ENCODE data around the gene TRIP4. TPM values are rescaled to one million over a fixed set of nuclear protein-coding genes. Genes with fewer than 3 reads are reported as not detected.
"Not testable (repeated sequence)": the region's sequence is repeated elsewhere in the genome, so short reads cannot be mapped to it uniquely, and the experiment has no call there.

Gene TRIP4
- total RNA-seq, 2 experiments from 2014 or later: 15.9 to 17.3 TPM

GRCh38 chr15:64361259-64361658 is 26.4 kb upstream of the TRIP4 start:
- no peak overlapping the region for H3K27ac Mint-ChIP-seq
- POLR2A ChIA-PET: no interaction called here
- no peak overlapping the region for H3K4me3 Mint-ChIP-seq
- H3K36me3 Mint-ChIP-seq (ENCODE audit: low read depth): peaks cover 10% of the 10 kb centered on the region
- H3K9me3 Mint-ChIP-seq: no peaks in the 10 kb centered on the region
- H3K27me3 Mint-ChIP-seq: no peaks in the 10 kb centered on the region
- DNase-seq (no peak), ATAC-seq (no peak)
- intact Hi-C loops (cut with micrococcal nuclease): no loop called here
- no peak for TF ChIP-seq CTCF (IDR thresholded peaks at IDR 0.05)
- CTCF ChIA-PET: no interaction called here
- H3K4me1 Mint-ChIP-seq (ENCODE audit: low read depth): peaks cover 5% of the 10 kb centered on the region

- peaks cover 28% of the 10 kb centered on the region for H3K36me3 Mint-ChIP-seq (ENCODE audit: low read depth)
- H3K27me3 Mint-ChIP-seq: no peaks in the 10 kb centered on the region
- H3K27ac Mint-ChIP-seq: no peak overlapping the region
- ATAC-seq: no peak
- intact Hi-C loops (cut with micrococcal nuclease): no loop called here
- H3K4me3 Mint-ChIP-seq: no peak overlapping the region
- POLR2A ChIA-PET: interaction anchor here (1.1 to 1.5 kb wide), 3 partner anchors 11 to 44 kb away, joined by 3 to 6 read pairs (median 5); partner anchors contain the start of gene PCLAF
- no peaks in the 10 kb centered on the region for H3K9me3 Mint-ChIP-seq
- CTCF ChIA-PET: no interaction called here
- H3K4me1 Mint-ChIP-seq (ENCODE audit: low read depth): peaks cover 5% of the 10 kb centered on the region
- DNase-seq: no peak
- no peak for TF ChIP-seq CTCF (IDR thresholded peaks at IDR 0.05)
Measured at GRCh38 chr15:64369078-64369607, 18.5 kb upstream of the TRIP4 start.

GRCh38 chr15:64371383-64371782 is 16.3 kb upstream of the TRIP4 start:
- intact Hi-C loops (cut with micrococcal nuclease); DNase-seq; CTCF ChIA-PET; H3K4me3 Mint-ChIP-seq; H3K9me3 Mint-ChIP-seq; H3K27me3 Mint-ChIP-seq; H3K4me1 Mint-ChIP-seq (ENCODE audit: low read depth); H3K27ac Mint-ChIP-seq; ATAC-seq: not testable (repeated sequence)
- peaks cover 34% of the 10 kb centered on the region for H3K36me3 Mint-ChIP-seq (ENCODE audit: low read depth)
- POLR2A ChIA-PET: interaction anchor here (0.7 to 1.1 kb wide), 2 partner anchors 15 to 16 kb away, joined by 3 read pairs; partner anchors contain the start of genes CSNK1G1 and TRIP4

- CTCF ChIA-PET: no interaction called here
- H3K4me1 Mint-ChIP-seq (ENCODE audit: low read depth): peaks cover 5% of the 10 kb centered on the region
- DNase-seq (no peak), ATAC-seq (no peak)
- no peaks in the 10 kb centered on the region for H3K27me3 Mint-ChIP-seq
- intact Hi-C loops (cut with micrococcal nuclease): no loop called here
- H3K9me3 Mint-ChIP-seq: no peaks in the 10 kb centered on the region
- no peak for TF ChIP-seq CTCF (IDR thresholded peaks at IDR 0.05)
- POLR2A ChIA-PET: no interaction called here
- H3K4me3 Mint-ChIP-seq: no peak overlapping the region
- H3K36me3 Mint-ChIP-seq (ENCODE audit: low read depth): peaks cover 31% of the 10 kb centered on the region
- H3K27ac Mint-ChIP-seq: no peak overlapping the region
Measured at GRCh38 chr15:64373360-64373759, 14.3 kb upstream of the TRIP4 start.

GRCh38 chr15:64379216-64379960 is 8.2 kb upstream of the TRIP4 start:
- Mint-ChIP-seq H3K27me3 (no peaks in the 10 kb centered on the region), H3K36me3 (ENCODE audit: low read depth) (peaks cover 25% of the 10 kb centered on the region), H3K9me3 (no peaks in the 10 kb centered on the region), H3K4me3 (peak overlapping the region; percentile 90), H3K4me1 (ENCODE audit: low read depth) (peaks cover 12% of the 10 kb centered on the region), H3K27ac (no peak overlapping the region)
- no peak for TF ChIP-seq CTCF (IDR thresholded peaks at IDR 0.05)
- ChIA-PET CTCF (interaction anchor here (0.7 kb wide), 1 partner anchor 916 kb away, joined by 3 read pairs; no protein-coding TSS in a partner anchor), POLR2A (interaction anchor here (0.7 to 1.2 kb wide), 3 partner anchors 9 to 80 kb away, joined by 3 read pairs; no protein-coding TSS in a partner anchor)
- ATAC-seq (no peak), DNase-seq (no peak)
- intact Hi-C loops (cut with micrococcal nuclease): no loop called here

- ChIA-PET CTCF (interaction anchor here (0.7 to 1.1 kb wide), 2 partner anchors 28 to 915 kb away, joined by 3 read pairs; no protein-coding TSS in a partner anchor), POLR2A (interaction anchor here (0.7 to 2.1 kb wide), 4 partner anchors 11 to 217 kb away, joined by 3 to 6 read pairs (median 3); partner anchors contain the start of gene PPIB)
- H3K36me3 Mint-ChIP-seq (ENCODE audit: low read depth): peaks cover 23% of the 10 kb centered on the region
- ATAC-seq; intact Hi-C loops (cut with micrococcal nuclease); H3K27me3 Mint-ChIP-seq; H3K9me3 Mint-ChIP-seq; DNase-seq: not testable (repeated sequence)
- H3K4me3 Mint-ChIP-seq: peak overlapping the region; percentile 90
- peaks cover 12% of the 10 kb centered on the region for H3K4me1 Mint-ChIP-seq (ENCODE audit: low read depth)
- peak overlapping the region; percentile 91 for H3K27ac Mint-ChIP-seq
Measured at GRCh38 chr15:64380130-64380870, 7.3 kb upstream of the TRIP4 start.

Data from activated CD8-positive, alpha-beta T cell treated with anti-CD3 and anti-CD28 coated beads for 36 hours (primary cell).